BJ (cell line): ENCODE data around the gene CACNA1I. TPM values are rescaled to one million over a fixed set of nuclear protein-coding genes. Genes with fewer than 3 reads are reported as not detected.

Experiments used
- CTCF ChIA-PET: fragments of 350-600 bp; formaldehyde crosslinking; extraction: SDS; loops from one replicate; lab custom pipeline; 2021; ENCODE audit warnings: antibody characterized with exemption, inconsistent platforms; lab: Yijun Ruan, JAX
- POLR2A ChIA-PET: fragments of 300-600 bp; sonication (Branson Sonifier 250); formaldehyde crosslinking; extraction: SDS; loops from one replicate; lab custom pipeline; 2021; ENCODE audit warnings: antibody characterized with exemption; lab: Charles Lee
- DNase-seq: peaks from one replicate; pipeline ENCODE4 v3.0.0-alpha.2; 2011; ENCODE audit warnings: low read depth
- H3K27me3 ChIP-seq: 2 replicates; pipeline ENCODE4 v1.6.0; 2011; ENCODE audit warnings: low read length; ENCODE audit not compliant: control insufficient read depth, insufficient read depth
- H3K36me3 ChIP-seq: 2 replicates; pipeline ENCODE4 v1.5.1; 2011; ENCODE audit warnings: low read length; ENCODE audit not compliant: control insufficient read depth, insufficient read depth
- H3K4me3 ChIP-seq: 2 replicates; pipeline ENCODE4 v1.5.1; 2011; ENCODE audit warnings: low read depth, mild to moderate bottlenecking, control low read depth, low read length
- polyA plus RNA-seq: library from polyadenylated mRNA; depleted of rRNA; stranded (reverse); fragments of >200 nt; gene quantifications from 2 replicates; pipeline ENCODE4 v1.2.3, GENCODE V29; 2011
- TF ChIP-seq, protein P1 (sequence below): IDR thresholded peaks from 2 replicates; pipeline ENCODE4 v1.5.1; 2011; ENCODE audit warnings: low read depth, mild to moderate bottlenecking, control low read depth, inconsistent platforms, low read length, moderate library complexity; ENCODE audit not compliant: insufficient read depth

The CACNA1I gene
- polyA plus RNA-seq, 1 experiment, result 0.01 TPM

DNA sequence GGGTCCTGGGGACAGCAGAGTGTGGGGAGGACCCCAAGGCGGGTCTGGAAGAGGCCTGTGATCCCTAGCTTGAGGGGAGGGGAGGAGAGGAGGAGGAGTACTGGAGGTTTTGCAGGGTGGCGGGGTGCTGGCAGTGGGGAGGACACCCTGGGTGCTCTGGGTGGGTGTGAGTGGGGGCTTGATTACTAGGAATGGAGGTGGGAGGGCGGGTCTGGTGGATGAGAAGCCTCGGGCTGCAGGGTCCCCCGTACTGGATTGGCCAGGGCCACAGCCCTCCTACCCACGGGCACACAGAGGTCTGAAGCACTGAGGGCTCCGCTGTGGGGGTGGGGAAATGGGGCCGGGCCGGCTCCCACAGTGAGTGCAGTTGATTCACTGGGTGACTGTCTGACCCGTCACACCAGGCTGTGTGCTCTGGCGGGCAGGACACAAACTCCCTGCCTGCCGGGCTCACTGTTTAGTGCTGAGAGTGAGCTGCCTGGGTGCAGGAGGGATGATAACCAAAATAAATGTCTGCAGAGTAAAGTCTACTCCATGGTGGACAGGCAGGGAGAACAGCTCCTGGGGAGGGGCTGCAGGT lies 114.2 kb downstream of the CACNA1I start:
- CTCF ChIA-PET, result no interaction called here
- Histone ChIP-seq H3K4me3 (no peak overlapping the region), H3K36me3 (no peaks in the 10 kb centered on the region), H3K27me3 (peaks cover 12% of the 10 kb centered on the region)
- no peak for DNase-seq
- TF ChIP-seq, protein P1, sequence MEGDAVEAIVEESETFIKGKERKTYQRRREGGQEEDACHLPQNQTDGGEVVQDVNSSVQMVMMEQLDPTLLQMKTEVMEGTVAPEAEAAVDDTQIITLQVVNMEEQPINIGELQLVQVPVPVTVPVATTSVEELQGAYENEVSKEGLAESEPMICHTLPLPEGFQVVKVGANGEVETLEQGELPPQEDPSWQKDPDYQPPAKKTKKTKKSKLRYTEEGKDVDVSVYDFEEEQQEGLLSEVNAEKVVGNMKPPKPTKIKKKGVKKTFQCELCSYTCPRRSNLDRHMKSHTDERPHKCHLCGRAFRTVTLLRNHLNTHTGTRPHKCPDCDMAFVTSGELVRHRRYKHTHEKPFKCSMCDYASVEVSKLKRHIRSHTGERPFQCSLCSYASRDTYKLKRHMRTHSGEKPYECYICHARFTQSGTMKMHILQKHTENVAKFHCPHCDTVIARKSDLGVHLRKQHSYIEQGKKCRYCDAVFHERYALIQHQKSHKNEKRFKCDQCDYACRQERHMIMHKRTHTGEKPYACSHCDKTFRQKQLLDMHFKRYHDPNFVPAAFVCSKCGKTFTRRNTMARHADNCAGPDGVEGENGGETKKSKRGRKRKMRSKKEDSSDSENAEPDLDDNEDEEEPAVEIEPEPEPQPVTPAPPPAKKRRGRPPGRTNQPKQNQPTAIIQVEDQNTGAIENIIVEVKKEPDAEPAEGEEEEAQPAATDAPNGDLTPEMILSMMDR, result no peak
- POLR2A ChIA-PET, result no interaction called here

DNA sequence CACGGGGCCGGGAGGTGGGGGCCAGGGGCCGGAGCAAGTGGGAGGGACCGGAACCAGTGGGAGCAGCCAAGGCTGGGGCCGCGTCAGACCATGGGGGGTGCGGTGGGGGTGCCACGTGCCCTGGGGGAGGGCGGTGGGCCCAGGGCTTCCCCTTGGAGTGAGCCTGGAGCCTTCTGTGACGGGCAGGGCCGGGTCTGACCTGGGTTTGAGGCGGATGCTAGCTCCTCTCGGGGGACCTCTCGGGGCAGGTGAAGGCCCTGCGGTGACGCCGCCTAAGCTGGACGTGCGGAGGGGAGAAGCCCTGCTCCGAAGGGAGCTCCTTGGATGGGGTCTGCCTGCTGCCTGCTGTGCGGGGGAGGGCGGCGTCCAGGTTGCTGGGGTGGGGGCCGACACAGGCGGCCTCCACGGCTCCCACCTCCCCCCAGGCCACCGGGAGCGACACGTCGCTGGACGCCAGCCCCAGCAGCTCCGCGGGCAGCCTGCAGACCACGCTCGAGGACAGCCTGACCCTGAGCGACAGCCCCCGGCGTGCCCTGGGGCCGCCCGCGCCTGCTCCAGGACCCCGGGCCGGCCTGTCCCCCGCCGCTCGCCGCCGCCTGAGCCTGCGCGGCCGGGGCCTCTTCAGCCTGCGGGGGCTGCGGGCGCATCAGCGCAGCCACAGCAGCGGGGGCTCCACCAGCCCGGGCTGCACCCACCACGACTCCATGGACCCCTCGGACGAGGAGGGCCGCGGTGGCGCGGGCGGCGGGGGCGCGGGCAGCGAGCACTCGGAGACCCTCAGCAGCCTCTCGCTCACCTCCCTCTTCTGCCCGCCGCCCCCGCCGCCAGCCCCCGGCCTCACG lies 115.0 kb downstream of the CACNA1I start:
- Histone ChIP-seq H3K36me3 (no peaks in the 10 kb centered on the region), H3K27me3 (peaks cover 13% of the 10 kb centered on the region), H3K4me3 (no peak overlapping the region)
- no peak for DNase-seq
- POLR2A ChIA-PET, result no interaction called here
- CTCF ChIA-PET, result no interaction called here
- TF ChIP-seq, protein P1, result no peak

DNA sequence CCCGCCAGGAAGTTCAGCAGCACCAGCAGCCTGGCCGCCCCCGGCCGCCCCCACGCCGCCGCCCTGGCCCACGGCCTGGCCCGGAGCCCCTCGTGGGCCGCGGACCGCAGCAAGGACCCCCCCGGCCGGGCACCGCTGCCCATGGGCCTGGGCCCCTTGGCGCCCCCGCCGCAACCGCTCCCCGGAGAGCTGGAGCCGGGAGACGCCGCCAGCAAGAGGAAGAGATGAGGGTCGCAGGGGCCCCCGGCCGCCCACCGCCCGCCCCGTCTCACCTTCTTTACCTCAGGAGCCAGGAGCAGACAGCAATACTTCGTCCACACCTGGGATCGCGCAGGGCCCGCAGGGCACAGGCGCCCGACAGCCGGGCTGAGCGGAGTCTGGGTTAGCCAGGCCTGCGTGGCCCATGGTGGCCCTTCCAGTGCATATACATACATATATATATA lies 115.6 kb downstream of the CACNA1I start:
- DNase-seq, result no peak
- Histone ChIP-seq H3K36me3 (no peaks in the 10 kb centered on the region), H3K27me3 (peaks cover 14% of the 10 kb centered on the region), H3K4me3 (no peak overlapping the region)
- ChIA-PET POLR2A (no interaction called here), CTCF (no interaction called here)
- TF ChIP-seq, protein P1, result no peak

DNA sequence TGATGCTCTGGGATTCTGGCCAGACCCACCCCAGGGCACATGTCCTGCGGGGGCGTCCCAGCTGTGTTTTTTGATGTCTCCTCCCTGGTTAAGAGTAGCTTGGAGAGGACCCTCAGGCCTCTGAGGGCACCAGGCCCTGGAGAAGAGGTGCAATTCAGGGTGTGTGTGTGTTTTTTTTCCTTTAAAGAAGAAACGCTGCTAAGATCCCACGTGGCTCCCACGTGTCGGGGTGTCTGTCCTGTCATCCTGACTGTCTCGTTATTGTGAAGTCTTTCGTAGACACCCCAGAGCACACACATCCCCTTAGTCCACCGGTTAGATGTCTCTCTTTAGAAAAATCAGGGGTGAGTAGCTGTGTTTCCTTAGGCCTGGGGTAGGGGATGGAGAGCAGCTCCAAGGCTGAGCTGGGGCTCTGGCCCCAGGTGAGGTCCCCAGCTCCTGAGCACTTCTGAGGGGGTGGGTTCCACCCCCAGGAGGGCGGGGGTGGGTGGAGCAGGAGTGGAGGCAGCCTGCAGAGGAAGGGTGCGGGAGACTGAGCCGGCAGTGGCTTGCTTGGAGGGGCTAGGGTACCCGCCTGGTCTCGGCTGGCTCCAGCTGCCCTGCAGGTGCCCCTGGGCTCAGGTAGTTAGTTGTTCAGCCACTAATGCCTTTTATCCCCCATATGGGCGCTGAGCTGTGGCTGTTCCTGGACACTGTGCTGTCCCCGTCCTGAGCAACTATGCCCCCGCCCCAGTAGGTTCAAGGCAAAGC lies 116.4 kb downstream of the CACNA1I start:
- Histone ChIP-seq H3K36me3 (no peaks in the 10 kb centered on the region), H3K27me3 (peaks cover 19% of the 10 kb centered on the region), H3K4me3 (no peak overlapping the region)
- POLR2A ChIA-PET, result no interaction called here
- TF ChIP-seq, protein P1, result no peak
- CTCF ChIA-PET, result no interaction called here
- no peak for DNase-seq
